ENCODE measurements around the gene GRID1.

The GRID1 gene

DNA sequence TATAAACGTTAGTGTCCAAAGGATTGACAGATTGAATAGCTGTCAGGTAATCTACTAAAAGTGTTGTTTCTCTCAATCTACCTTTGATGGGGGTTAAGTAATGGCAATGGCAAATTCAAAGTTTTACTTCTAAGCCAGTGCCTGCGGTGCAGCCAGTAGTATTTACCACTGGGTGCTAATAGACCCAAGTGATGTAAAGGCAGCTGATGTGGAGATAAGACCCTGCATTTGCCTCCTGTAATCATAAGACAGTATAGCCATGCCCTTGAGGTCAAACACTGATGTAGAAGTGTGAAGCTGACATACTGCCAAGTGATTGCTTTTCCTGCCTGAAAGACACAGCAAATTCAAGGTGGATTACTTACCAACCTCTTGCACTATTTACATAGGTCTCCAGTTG, 572.0 kb downstream of the GRID1 start (continued):
- no peak for TF ChIP-seq PATZ1 (tag by site-specific recombination; IDR thresholded peaks at IDR 0.05)
- TF ChIP-seq, protein P1, sequence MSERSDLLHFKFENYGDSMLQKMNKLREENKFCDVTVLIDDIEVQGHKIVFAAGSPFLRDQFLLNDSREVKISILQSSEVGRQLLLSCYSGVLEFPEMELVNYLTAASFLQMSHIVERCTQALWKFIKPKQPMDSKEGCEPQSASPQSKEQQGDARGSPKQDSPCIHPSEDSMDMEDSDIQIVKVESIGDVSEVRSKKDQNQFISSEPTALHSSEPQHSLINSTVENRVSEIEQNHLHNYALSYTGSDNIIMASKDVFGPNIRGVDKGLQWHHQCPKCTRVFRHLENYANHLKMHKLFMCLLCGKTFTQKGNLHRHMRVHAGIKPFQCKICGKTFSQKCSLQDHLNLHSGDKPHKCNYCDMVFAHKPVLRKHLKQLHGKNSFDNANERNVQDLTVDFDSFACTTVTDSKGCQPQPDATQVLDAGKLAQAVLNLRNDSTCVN (tag by site-specific recombination; optimal IDR thresholded peaks at IDR 0.05): no peak
- no peak for TF ChIP-seq ZNF670 (tag by site-specific recombination; IDR thresholded peaks at IDR 0.05; ENCODE audit: low read depth)
- no peak for TF ChIP-seq ZNF280D (tag by site-specific recombination; IDR thresholded peaks at IDR 0.05)
- no peak for TF ChIP-seq GLIS1 (tag by site-specific recombination; IDR thresholded peaks at IDR 0.05)

DNA sequence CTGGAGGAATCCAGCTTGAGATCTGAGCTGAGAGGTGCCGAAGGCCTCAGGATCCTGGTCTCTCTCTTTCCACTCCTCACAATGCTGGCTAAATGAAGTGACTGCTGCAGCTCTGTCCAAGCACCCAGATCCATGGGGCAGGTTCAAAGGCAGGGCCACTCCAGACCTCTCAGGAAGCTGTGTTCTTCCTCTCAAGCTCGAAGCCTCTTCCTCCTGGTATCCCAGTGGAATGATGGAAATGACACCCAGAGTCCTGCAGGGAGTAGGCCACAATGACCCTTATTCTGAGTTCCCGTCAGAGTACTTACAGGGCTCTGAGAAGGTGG, 574.1 kb downstream of the GRID1 start:
- ChIA-PET CTCF (interaction anchor here (0.8 to 1.4 kb wide), 5 partner anchors 13 to 288 kb away, joined by 3 to 4 read pairs (median 3); no protein-coding TSS in a partner anchor), POLR2A (no interaction called here)
- H3K4me3 ChIP-seq (ENCODE audit: low read depth, low read length): no peak overlapping the region
- no peaks in the 10 kb centered on the region for H3K36me3 ChIP-seq (ENCODE audit: control insufficient read depth in 2 of 2, insufficient read depth in 1 of 2, low read length in 2 of 2)
- H3K9me3 ChIP-seq (ENCODE audit: control insufficient read depth, insufficient read depth, low read depth, low read length): no peaks in the 10 kb centered on the region
- H3K27ac ChIP-seq (ENCODE audit: extremely low read depth, low read depth, low read length): no peak overlapping the region
- TF ChIP-seq HOXD13 (CRISPR knock-in tag; IDR thresholded peaks at IDR 0.05; ENCODE audit: borderline replicate concordance) (no peak), ZNF175 (tag by site-specific recombination; IDR thresholded peaks at IDR 0.05) (no peak), ZEB2 (tag by site-specific recombination; IDR thresholded peaks at IDR 0.05) (no peak), ZNF596 (tag by site-specific recombination; IDR thresholded peaks at IDR 0.05) (no peak), HOXA7 (CRISPR knock-in tag; IDR thresholded peaks at IDR 0.05; ENCODE audit: borderline replicate concordance) (no peak), ZIC2 (tag by site-specific recombination; IDR thresholded peaks at IDR 0.05) (no peak), ZNF837 (tag by site-specific recombination; IDR thresholded peaks at IDR 0.05) (no peak), ZNF776 (tag by site-specific recombination; IDR thresholded peaks at IDR 0.05; ENCODE audit: borderline replicate concordance) (no peak), SETDB1 (IDR thresholded peaks at IDR 0.05; ENCODE audit: insufficient read length, low read length) (no peak), ZNF223 (tag by site-specific recombination; IDR thresholded peaks at IDR 0.05) (no peak), PRDM1 (tag by site-specific recombination; IDR thresholded peaks at IDR 0.05) (no peak), ZNF624 (tag by site-specific recombination; IDR thresholded peaks at IDR 0.05) (no peak)
- TF ChIP-seq, protein P2, sequence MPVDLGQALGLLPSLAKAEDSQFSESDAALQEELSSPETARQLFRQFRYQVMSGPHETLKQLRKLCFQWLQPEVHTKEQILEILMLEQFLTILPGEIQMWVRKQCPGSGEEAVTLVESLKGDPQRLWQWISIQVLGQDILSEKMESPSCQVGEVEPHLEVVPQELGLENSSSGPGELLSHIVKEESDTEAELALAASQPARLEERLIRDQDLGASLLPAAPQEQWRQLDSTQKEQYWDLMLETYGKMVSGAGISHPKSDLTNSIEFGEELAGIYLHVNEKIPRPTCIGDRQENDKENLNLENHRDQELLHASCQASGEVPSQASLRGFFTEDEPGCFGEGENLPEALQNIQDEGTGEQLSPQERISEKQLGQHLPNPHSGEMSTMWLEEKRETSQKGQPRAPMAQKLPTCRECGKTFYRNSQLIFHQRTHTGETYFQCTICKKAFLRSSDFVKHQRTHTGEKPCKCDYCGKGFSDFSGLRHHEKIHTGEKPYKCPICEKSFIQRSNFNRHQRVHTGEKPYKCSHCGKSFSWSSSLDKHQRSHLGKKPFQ (tag by site-specific recombination; IDR thresholded peaks at IDR 0.05): no peak
- TF ChIP-seq, protein P3, sequence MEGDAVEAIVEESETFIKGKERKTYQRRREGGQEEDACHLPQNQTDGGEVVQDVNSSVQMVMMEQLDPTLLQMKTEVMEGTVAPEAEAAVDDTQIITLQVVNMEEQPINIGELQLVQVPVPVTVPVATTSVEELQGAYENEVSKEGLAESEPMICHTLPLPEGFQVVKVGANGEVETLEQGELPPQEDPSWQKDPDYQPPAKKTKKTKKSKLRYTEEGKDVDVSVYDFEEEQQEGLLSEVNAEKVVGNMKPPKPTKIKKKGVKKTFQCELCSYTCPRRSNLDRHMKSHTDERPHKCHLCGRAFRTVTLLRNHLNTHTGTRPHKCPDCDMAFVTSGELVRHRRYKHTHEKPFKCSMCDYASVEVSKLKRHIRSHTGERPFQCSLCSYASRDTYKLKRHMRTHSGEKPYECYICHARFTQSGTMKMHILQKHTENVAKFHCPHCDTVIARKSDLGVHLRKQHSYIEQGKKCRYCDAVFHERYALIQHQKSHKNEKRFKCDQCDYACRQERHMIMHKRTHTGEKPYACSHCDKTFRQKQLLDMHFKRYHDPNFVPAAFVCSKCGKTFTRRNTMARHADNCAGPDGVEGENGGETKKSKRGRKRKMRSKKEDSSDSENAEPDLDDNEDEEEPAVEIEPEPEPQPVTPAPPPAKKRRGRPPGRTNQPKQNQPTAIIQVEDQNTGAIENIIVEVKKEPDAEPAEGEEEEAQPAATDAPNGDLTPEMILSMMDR (tag by site-specific recombination; IDR thresholded peaks at IDR 0.05): no peak
- TF ChIP-seq, protein P4, sequence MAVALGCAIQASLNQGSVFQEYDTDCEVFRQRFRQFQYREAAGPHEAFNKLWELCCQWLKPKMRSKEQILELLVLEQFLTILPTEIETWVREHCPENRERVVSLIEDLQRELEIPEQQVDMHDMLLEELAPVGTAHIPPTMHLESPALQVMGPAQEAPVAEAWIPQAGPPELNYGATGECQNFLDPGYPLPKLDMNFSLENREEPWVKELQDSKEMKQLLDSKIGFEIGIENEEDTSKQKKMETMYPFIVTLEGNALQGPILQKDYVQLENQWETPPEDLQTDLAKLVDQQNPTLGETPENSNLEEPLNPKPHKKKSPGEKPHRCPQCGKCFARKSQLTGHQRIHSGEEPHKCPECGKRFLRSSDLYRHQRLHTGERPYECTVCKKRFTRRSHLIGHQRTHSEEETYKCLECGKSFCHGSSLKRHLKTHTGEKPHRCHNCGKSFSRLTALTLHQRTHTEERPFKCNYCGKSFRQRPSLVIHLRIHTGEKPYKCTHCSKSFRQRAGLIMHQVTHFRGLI (tag by site-specific recombination; IDR thresholded peaks at IDR 0.05): no peak
- no peaks in the 10 kb centered on the region for H3K4me1 ChIP-seq (ENCODE audit: control insufficient read depth, insufficient read depth, low read length)
